SK-N-SH (cell line): ENCODE measurements around the gene MAGEA9.
"Not testable (repeated sequence)": the region's sequence is repeated elsewhere in the genome, so short reads cannot be mapped to it uniquely, and the experiment has no call there.

Source experiments
- JUND ChIP-seq: IDR thresholded peaks from 2 replicates; pipeline ENCODE4 v1.4.0; 2012
- RCOR1 ChIP-seq: fragments of 150-350 bp; IDR thresholded peaks from 2 replicates; pipeline ENCODE4 v1.6.1; 2017; ENCODE audit warnings: antibody characterized with exemption, low read length
- TF ChIP-seq, protein P1 (sequence below): fragments of 200-600 bp; sonication (generic); IDR thresholded peaks from 2 replicates; pipeline ENCODE4 v1.6.1; 2017; ENCODE audit warnings: antibody characterized with exemption, mild to moderate bottlenecking, moderate library complexity

DNA sequence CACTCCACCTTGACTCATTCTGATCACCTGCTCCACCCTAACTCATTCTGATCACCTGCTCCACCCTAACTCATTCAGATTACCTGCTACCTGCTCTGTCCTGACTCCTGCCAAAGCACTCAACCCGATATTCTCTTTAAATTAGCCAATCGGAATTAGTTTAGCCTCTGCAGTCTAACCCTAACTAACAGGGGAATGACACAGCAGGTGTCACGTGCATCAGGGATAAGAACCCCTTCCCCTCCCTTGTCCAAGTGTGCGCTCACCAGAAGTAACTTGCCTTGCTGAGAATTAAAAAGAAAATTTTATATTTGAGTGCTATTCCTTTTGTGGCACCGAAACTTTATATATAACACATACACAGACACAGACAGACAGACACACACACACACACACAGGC lies 55.0 kb downstream of the MAGEA9 start:
- TF ChIP-seq, protein P1, sequence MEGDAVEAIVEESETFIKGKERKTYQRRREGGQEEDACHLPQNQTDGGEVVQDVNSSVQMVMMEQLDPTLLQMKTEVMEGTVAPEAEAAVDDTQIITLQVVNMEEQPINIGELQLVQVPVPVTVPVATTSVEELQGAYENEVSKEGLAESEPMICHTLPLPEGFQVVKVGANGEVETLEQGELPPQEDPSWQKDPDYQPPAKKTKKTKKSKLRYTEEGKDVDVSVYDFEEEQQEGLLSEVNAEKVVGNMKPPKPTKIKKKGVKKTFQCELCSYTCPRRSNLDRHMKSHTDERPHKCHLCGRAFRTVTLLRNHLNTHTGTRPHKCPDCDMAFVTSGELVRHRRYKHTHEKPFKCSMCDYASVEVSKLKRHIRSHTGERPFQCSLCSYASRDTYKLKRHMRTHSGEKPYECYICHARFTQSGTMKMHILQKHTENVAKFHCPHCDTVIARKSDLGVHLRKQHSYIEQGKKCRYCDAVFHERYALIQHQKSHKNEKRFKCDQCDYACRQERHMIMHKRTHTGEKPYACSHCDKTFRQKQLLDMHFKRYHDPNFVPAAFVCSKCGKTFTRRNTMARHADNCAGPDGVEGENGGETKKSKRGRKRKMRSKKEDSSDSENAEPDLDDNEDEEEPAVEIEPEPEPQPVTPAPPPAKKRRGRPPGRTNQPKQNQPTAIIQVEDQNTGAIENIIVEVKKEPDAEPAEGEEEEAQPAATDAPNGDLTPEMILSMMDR = not testable (repeated sequence)
- TF ChIP-seq JUND, RCOR1: not testable (repeated sequence)
